SK-N-SH (cell line): Measurements from ENCODE around the gene DNAJC15. TPM values are rescaled to one million over a fixed set of nuclear protein-coding genes. Genes with fewer than 3 reads are reported as not detected.

Source experiments
- CTCF ChIA-PET: fragments of 300-600, 350-600 bp; formaldehyde crosslinking; extraction: SDS; loops from one replicate; lab custom pipeline; 2021; lab: Yijun Ruan, JAX
- POLR2A ChIA-PET: fragments of 350-600 bp; sonication (Branson Sonifier 250); formaldehyde crosslinking; extraction: SDS; loops from one replicate; lab custom pipeline; 2020; ENCODE audit warnings: antibody characterized with exemption, inconsistent platforms; lab: Yijun Ruan, JAX
- DNase-seq: peaks from one replicate; pipeline ENCODE4 v3.0.0; 2012
- H2AFZ ChIP-seq: fragments of 200-600 bp; sonication (generic); 2 replicates; pipeline ENCODE4 v1.8.1; 2016; ENCODE audit warnings: antibody characterized with exemption, mild to moderate bottlenecking, low read depth
- H3F3A ChIP-seq: fragments of 200-600 bp; sonication (generic); replicated peaks from 2 replicates; pipeline ENCODE3; 2016; ENCODE audit warnings: antibody characterized with exemption, mild to moderate bottlenecking; ENCODE audit not compliant: insufficient read depth
- H3K27ac ChIP-seq, 2 experiments: fragments of 200-500 bp in 1 of 2; fragments of 200-600 bp in 1 of 2; sonication (Bioruptor generic) in 1 of 2; sonication (generic), shearing (Covaris generic) in 1 of 2; 2 replicates each; pipeline versions ENCODE4 v1.5.1 to v1.6.1; 2014 to 2016; ENCODE audit warnings: low read depth in 2 of 2, inconsistent platforms in 1 of 2, low read length in 1 of 2, mild to moderate bottlenecking in 1 of 2, mixed read lengths in 1 of 2
- H3K27me3 ChIP-seq: fragments of 200-600 bp; sonication (generic), shearing (Covaris generic); 2 replicates; pipeline ENCODE4 v1.6.1; 2016; ENCODE audit warnings: mixed run types; ENCODE audit not compliant: insufficient read depth
- H3K36me3 ChIP-seq, 2 experiments: fragments of 200-500 bp in 1 of 2; fragments of 200-600 bp in 1 of 2; sonication (Bioruptor generic) in 1 of 2; sonication (generic) in 1 of 2; replicated peaks in 1 of 2; 2 replicates each; pipeline versions ENCODE3 to v1.5.1; 2014 to 2016; ENCODE audit warnings: low read length in 1 of 2, mild to moderate bottlenecking in 1 of 2; ENCODE audit not compliant: insufficient read depth in 2 of 2, control insufficient read depth in 1 of 2
- H3K4me1 ChIP-seq, 2 experiments: fragments of 200-500 bp in 1 of 2; fragments of 200-600 bp in 1 of 2; sonication (Bioruptor generic) in 1 of 2; sonication (generic), shearing (Covaris generic) in 1 of 2; 2 replicates each; pipeline versions ENCODE4 v1.5.1 to v1.6.1; 2014 to 2016; ENCODE audit warnings: low read depth in 1 of 2, low read length in 1 of 2, mixed run types in 1 of 2; ENCODE audit not compliant: insufficient read depth in 2 of 2, control insufficient read depth in 1 of 2
- H3K4me2 ChIP-seq: fragments of 200-600 bp; sonication (generic), shearing (Covaris generic); 2 replicates; pipeline ENCODE4 v1.6.1; 2017; ENCODE audit warnings: mixed run types
- H3K4me3 ChIP-seq, 2 experiments: fragments of 200-500 bp in 1 of 2; fragments of 200-600 bp in 1 of 2; sonication (Bioruptor generic) in 1 of 2; sonication (generic), shearing (Covaris generic) in 1 of 2; 2 replicates each; pipeline versions ENCODE4 v1.5.1 to v1.8.1; 2014 to 2016; ENCODE audit warnings: low read depth in 2 of 2, inconsistent platforms in 1 of 2, low read length in 1 of 2, mild to moderate bottlenecking in 1 of 2, mixed read lengths in 1 of 2, moderate library complexity in 1 of 2
- H3K79me2 ChIP-seq: fragments of 200-600 bp; sonication (generic); 2 replicates; pipeline ENCODE4 v1.8.1; 2017; ENCODE audit warnings: mild to moderate bottlenecking; ENCODE audit not compliant: insufficient read depth
- H3K9ac ChIP-seq: fragments of 200-600 bp; sonication (generic); 2 replicates; pipeline ENCODE4 v1.6.1; 2017; ENCODE audit warnings: mixed run types
- H3K9me2 ChIP-seq: fragments of 200-600 bp; sonication (generic); 2 replicates; pipeline ENCODE4 v1.6.1; 2017; ENCODE audit warnings: mixed run types
- H3K9me3 ChIP-seq: fragments of 200-600 bp; sonication (generic); 2 replicates; pipeline ENCODE4 v1.6.1; 2017; ENCODE audit warnings: mixed run types, mild to moderate bottlenecking, moderate library complexity
- H4K20me1 ChIP-seq: fragments of 200-600 bp; sonication (generic); 2 replicates; pipeline ENCODE4 v1.6.1; 2017; ENCODE audit warnings: mild to moderate bottlenecking, mixed run types; ENCODE audit not compliant: insufficient read depth
- FOXJ3 ChIP-seq: sonication (generic); formaldehyde crosslinking; IDR thresholded peaks from 2 replicates; pipeline ENCODE4 v1.5.1; 2020; ENCODE audit warnings: mild to moderate bottlenecking, missing genetic modification reagents
- NRF1 ChIP-seq: IDR thresholded peaks from 2 replicates; pipeline ENCODE4 v1.6.1; 2012; ENCODE audit warnings: low read depth, mild to moderate bottlenecking, low read length
- RAD21 ChIP-seq: IDR thresholded peaks from 2 replicates; pipeline ENCODE4 v1.6.1; 2012; ENCODE audit warnings: mild to moderate bottlenecking, low read length
- SMC3 ChIP-seq: IDR thresholded peaks from 2 replicates; pipeline ENCODE4 v1.6.1; 2012; ENCODE audit warnings: low read depth, low read length, improper control_type of control experiment
- TAF1 ChIP-seq: IDR thresholded peaks from 2 replicates; pipeline ENCODE4 v1.6.1; 2012; ENCODE audit warnings: low read depth, mild to moderate bottlenecking, low read length, moderate library complexity, borderline replicate concordance
- TCF12 ChIP-seq: IDR thresholded peaks from 2 replicates; pipeline ENCODE4 v1.4.0; 2012
- TEAD4 ChIP-seq: IDR thresholded peaks from 2 replicates; pipeline ENCODE4 v1.4.0; 2012; ENCODE audit warnings: mild to moderate bottlenecking, borderline replicate concordance; ENCODE audit not compliant: insufficient read depth
- WGBS: methylation state at CpG from one replicate; pipeline ENCODE4 v1.1.6; 2017; ENCODE audit warnings: low lambda C conversion rate; 5-methylcytosine and 5-hydroxymethylcytosine counted together
- polyA plus RNA-seq, 3 experiments: library from polyadenylated mRNA; depleted of rRNA; stranded (reverse); fragments of >200 nt; gene quantifications; 2 replicates each; pipeline ENCODE4 v1.2.3, GENCODE V29; 2012
- TF ChIP-seq, protein P1 (sequence below): fragments of 150-350 bp; IDR thresholded peaks from 2 replicates; pipeline ENCODE4 v1.6.1; 2017; ENCODE audit warnings: antibody characterized with exemption, low read length, low read depth, borderline replicate concordance
- TF ChIP-seq, protein P2 (sequence below): IDR thresholded peaks from 2 replicates; pipeline ENCODE4 v1.4.0; 2012; ENCODE audit warnings: low read depth, borderline replicate concordance
- TF ChIP-seq, protein P3 (sequence below): IDR thresholded peaks from 2 replicates; pipeline ENCODE4 v1.4.0; 2012; ENCODE audit warnings: low read depth

DNAJC15 gene
- polyA plus RNA-seq, 1 of the 3 experiments (the other 2 are of a cell fraction), result 18.4 TPM

DNA sequence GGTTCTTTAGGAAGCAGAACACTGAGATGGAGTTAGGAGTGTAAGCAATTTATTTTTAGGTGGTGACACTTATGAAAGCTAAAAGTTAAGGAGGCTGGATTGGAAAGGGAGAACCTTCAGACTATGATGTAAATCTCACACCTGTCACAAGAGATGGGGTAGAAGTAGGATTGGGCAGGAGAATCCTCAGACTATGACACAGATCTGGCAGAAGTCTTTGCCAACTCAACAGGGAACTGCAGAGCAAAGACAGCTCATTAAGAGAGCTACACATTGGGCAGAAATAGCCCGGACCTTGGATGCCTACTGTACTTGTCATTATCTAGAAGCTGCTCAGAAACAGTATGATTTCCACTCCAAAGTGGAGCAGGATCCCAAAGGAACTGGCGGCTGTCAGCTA, 134.4 kb downstream of the DNAJC15 start (continued):
- TF ChIP-seq, protein P1, sequence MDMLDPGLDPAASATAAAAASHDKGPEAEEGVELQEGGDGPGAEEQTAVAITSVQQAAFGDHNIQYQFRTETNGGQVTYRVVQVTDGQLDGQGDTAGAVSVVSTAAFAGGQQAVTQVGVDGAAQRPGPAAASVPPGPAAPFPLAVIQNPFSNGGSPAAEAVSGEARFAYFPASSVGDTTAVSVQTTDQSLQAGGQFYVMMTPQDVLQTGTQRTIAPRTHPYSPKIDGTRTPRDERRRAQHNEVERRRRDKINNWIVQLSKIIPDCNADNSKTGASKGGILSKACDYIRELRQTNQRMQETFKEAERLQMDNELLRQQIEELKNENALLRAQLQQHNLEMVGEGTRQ, result no peak
- TF ChIP-seq NRF1 (no peak), RAD21 (no peak)
- TF ChIP-seq, all 33 proteins: peak for 0

DNA sequence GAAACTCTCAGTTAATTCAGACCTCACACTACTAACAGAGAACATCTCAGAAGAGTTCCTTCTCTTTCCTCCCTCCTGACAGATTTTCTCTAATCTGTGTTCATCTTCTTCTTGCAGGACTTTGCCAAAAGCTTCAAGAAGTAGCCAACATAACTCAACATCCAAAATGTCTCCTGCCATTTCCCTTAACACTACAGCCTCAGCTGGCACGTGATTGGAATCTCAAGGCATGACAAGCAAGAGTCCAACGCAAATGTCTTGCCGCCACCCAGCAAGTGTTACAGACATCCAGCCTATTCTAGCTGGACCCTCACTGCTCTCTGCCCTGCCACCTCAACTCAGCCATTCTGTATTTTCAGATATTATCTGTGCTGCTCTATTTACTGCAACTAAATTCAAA, 135.1 kb downstream of the DNAJC15 start:
- no peaks in the 10 kb centered on the region for H3K27me3 ChIP-seq
- H2AFZ ChIP-seq, result no peak overlapping the region
- TF ChIP-seq, protein P1, result no peak
- no peak for TF ChIP-seq TEAD4
- no peak for TF ChIP-seq TAF1
- TF ChIP-seq, protein P2, sequence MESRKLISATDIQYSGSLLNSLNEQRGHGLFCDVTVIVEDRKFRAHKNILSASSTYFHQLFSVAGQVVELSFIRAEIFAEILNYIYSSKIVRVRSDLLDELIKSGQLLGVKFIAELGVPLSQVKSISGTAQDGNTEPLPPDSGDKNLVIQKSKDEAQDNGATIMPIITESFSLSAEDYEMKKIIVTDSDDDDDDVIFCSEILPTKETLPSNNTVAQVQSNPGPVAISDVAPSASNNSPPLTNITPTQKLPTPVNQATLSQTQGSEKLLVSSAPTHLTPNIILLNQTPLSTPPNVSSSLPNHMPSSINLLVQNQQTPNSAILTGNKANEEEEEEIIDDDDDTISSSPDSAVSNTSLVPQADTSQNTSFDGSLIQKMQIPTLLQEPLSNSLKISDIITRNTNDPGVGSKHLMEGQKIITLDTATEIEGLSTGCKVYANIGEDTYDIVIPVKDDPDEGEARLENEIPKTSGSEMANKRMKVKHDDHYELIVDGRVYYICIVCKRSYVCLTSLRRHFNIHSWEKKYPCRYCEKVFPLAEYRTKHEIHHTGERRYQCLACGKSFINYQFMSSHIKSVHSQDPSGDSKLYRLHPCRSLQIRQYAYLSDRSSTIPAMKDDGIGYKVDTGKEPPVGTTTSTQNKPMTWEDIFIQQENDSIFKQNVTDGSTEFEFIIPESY, result no peak
- H3K9ac ChIP-seq, result no peak overlapping the region
- H3K4me3 ChIP-seq, result no peak overlapping the region
- whole genome bisulfite sequencing, result 79% methylated on average over 3 of the region's 3 CpGs
- DNase-seq, result no peak
- H3K4me1 ChIP-seq, result peaks cover 0 to 5% of the 10 kb centered on the region in 2 experiments; a peak in 1 of 4 replicates
- POLR2A ChIA-PET, result interaction anchor here (0.6 kb wide), 1 partner anchor 281 kb away, joined by 4 read pairs; no protein-coding TSS in a partner anchor
- H4K20me1 ChIP-seq, result no peaks in the 10 kb centered on the region
- H3K9me3 ChIP-seq, result no peaks in the 10 kb centered on the region
- no peaks in the 10 kb centered on the region for H3K9me2 ChIP-seq
- no peaks in the 10 kb centered on the region for H3K79me2 ChIP-seq
- no peaks in the 10 kb centered on the region for H3K36me3 ChIP-seq
- no peaks in the 10 kb centered on the region for H3F3A ChIP-seq
- CTCF ChIA-PET, result interaction anchor here (1.0 to 1.3 kb wide), 2 partner anchors 8 to 18 kb away, joined by 3 to 4 read pairs; no protein-coding TSS in a partner anchor
- no peak overlapping the region for H3K27ac ChIP-seq
- H3K4me2 ChIP-seq, result no peak overlapping the region

DNA sequence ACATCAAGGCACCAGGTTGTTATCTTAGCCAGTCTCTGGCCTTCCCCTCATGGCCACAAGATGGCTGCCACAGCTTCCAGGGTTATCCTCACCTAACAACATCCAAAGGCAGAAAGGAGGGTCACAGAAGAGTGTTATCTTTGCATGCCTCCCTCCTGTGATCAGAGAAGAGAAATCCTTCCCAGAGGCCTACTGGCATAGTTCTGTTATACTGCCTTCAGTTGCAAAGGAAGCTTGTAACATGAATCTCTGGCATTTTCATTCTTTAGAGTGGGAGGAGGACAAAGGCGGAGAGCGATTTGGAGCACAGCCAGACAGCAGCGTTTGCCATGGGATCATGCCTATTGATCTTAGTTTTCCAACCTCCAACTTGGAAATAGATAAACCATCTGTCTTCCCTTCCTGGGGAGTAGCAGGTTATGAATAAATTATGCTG, 135.7 kb downstream of the DNAJC15 start:
- Histone ChIP-seq H3K27ac (no peak overlapping the region), H3K9me2 (no peaks in the 10 kb centered on the region), H3K4me2 (no peak overlapping the region), H3K9ac (no peak overlapping the region), H3K4me1 (peaks cover 0 to 5% of the 10 kb centered on the region in 2 experiments; a peak in 1 of 4 replicates), H3K27me3 (no peaks in the 10 kb centered on the region), H3F3A (no peaks in the 10 kb centered on the region), H3K79me2 (no peaks in the 10 kb centered on the region)
- CTCF ChIA-PET, result interaction anchor here (1.0 to 1.3 kb wide), 2 partner anchors 9 to 17 kb away, joined by 3 to 4 read pairs; no protein-coding TSS in a partner anchor
- 85% methylated on average over 3 of the region's 3 CpGs for WGBS
- TF ChIP-seq FOXJ3 (CRISPR knock-in tag), result no peak
- TF ChIP-seq, protein P3, sequence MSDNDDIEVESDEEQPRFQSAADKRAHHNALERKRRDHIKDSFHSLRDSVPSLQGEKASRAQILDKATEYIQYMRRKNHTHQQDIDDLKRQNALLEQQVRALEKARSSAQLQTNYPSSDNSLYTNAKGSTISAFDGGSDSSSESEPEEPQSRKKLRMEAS, result no peak
- no peak for TF ChIP-seq SMC3
- TF ChIP-seq TCF12, result no peak
- TF ChIP-seq, all 33 proteins: peak for 0
- POLR2A ChIA-PET, result no interaction called here
- H4K20me1 ChIP-seq, result no peaks in the 10 kb centered on the region
- no peaks in the 10 kb centered on the region for H3K9me3 ChIP-seq
- H3K4me3 ChIP-seq, result no peak overlapping the region
- DNase-seq, result no peak
- H2AFZ ChIP-seq, result no peak overlapping the region
- H3K36me3 ChIP-seq, result no peaks in the 10 kb centered on the region

Other genes starting within 250 kb of the DNAJC15 start
- gene FAM216B, start 242.0 kb upstream of the DNAJC15 start, polyA plus RNA-seq (2012; rRNA removed), result not detected in 2 replicates
- gene EPSTI1, start 31.3 kb upstream of the DNAJC15 start, polyA plus RNA-seq (2012; rRNA removed), result 0.02 TPM in 1 of 2 replicates, not detected in the other